ENCODE measurements around the gene HMMR.
"Not testable (repeated sequence)": the region's sequence is repeated elsewhere in the genome, so short reads cannot be mapped to it uniquely, and the experiment has no call there.

Gene HMMR

DNA sequence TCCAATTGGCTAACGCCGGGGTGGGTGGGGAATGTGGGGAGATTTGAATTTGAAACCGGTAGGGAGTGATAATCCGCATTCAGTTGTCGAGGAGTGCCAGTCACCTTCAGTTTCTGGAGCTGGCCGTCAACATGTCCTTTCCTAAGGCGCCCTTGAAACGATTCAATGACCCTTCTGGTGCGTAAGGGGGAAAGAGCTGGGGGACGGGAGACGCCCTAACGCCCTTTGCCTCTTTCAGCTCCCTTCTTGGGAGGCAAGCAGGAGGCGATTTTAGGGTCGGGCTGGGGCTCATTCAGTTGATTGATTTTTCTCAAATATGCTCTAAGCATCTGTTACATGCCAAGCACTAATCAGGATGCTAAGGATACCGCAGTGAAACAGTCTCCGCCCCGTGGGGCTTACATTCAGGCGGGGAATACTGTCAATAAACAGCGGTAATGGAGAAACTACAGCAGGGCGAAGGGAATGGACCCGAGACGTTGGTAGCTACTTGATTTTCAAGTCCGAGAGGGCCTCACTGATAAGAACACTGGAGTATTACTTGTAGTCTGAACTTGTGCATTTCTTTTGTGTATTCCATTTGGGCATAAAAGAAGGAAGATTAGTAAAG is at the start of gene HMMR:
Gene HMMR, plus strand, starts transcription at position 71 of the 610 bp plus-strand sequence. Its CDS starts 61 bp downstream, at position 132.
- DNase-seq = no peak

- DNase-seq = not testable (repeated sequence)
Observed at GRCh38 chr5:163415673-163416072, 44.8 kb upstream of the HMMR start.

DNA sequence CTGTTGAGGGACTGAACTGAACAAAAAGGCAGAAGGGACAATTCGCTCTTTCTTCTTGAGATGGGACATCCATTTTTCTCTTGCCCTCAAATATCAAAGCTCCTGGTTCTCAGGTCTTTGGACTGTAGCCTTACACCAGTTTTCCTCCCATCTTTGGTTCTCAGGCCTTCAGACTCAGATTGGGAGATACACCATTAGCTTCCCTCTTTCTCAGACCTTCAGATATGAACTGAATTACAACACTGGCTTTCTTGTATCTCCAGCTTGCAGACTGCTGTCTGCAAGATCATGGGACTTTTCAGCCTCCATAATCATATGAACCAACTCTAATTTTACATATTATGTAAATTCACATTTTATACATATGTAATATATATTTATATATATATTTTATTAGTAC is 35.6 kb upstream of the HMMR start:
- no peak for DNase-seq

- DNase-seq = not testable (repeated sequence)
Observed at GRCh38 chr5:163426128-163426527, 34.3 kb upstream of the HMMR start.

DNA sequence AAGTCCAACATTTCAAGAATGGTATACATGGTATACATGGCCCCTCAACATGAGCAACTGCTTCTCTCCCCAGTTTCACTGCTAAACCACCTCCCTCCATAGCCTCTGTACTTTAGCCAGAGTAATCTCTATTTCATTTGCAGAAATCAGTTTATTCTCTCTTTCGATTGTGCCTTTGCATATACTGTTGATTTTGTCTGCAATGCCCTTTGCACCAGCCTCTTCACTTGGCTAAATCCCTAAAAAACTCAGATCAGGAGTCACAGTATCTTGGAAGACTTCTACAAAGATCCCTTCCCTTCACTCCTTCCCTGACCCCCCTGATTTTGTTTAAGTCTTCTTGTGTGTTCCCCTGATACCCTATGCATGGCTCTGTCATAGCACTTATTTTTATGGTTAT is 27.9 kb upstream of the HMMR start:
- DNase-seq = no peak

DNA sequence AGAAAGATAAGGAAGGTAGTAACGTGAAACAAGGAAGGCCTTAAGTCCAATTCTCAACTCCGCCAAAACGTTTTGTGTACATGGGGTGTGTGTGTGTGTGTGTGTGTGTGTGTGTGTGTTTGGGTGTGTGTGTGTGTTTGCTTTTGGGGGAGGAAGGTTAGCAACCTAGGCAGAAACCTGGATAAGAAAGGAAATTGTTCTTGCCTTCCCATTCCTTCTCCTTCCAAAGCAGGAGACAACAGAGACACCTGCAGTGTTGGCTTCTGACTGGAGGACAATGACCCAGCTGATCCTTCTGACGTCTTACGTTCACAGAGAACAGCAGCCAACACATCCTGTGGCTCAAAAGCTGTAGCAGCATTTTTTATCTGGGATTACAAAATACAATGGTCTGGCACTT is 27.2 kb upstream of the HMMR start:
- no peak for DNase-seq

DNA sequence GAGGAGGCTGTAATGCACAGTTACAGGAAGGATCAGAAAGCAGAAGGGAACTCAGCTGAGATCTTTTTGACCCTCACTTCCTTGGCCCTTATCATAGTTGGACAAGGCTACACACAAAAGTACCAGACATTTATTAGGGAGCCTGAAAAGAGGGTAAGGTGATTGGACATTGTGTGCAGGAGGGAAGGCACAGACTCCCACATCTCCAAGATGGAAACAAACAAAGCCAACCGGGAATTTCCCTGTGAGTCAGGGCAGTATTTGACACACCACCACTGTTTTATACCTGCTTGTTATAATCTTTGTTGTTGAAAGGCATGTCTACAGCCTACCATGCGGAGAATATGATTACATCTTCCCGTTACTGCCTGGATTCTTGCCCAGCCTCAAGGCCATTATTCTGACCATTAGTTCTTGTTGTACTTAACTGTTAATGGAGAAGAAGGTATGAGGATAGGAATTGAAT is 26.0 kb upstream of the HMMR start:
- no peak for DNase-seq

DNA sequence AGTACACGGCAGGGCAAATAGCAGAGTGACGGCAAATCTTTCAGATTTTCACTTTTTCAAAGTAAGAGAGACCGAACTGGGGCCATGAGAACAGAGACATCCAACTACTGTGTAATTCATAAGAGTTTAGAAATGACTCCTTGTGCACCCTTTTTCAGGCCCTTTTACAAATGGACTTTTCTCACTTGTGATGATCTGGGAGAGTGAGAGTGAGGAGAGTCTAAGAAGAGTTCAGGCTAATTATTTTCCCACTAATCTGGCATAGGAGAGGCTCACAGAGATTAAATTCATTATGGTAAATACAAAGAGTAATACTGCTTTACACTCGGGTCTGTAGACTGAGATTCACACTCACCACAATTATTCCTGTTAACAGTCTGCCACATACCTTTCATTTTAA is 23.9 kb upstream of the HMMR start:
- DNase-seq = no peak

- no peak for DNase-seq
Observed at GRCh38 chr5:163437011-163437308, 23.5 kb upstream of the HMMR start.

GRCh38 chr5:163437309-163438182 is 22.9 kb upstream of the HMMR start, which contains the start of gene CCNG1:
TSS of gene CCNG1 (plus strand) at chr5:163437595. CDS start at chr5:163439257, 1,662 bp downstream.
- peak; percentile 48 to 75 (median 68) for DNase-seq

- DNase-seq = no peak
Observed at GRCh38 chr5:163439092-163439425, 21.4 kb upstream of the HMMR start.

GRCh38 chr5:163440954-163441353 is 19.5 kb upstream of the HMMR start:
- no peak for DNase-seq

- DNase-seq = no peak
Observed at GRCh38 chr5:163444526-163444925, 15.9 kb upstream of the HMMR start.

DNA sequence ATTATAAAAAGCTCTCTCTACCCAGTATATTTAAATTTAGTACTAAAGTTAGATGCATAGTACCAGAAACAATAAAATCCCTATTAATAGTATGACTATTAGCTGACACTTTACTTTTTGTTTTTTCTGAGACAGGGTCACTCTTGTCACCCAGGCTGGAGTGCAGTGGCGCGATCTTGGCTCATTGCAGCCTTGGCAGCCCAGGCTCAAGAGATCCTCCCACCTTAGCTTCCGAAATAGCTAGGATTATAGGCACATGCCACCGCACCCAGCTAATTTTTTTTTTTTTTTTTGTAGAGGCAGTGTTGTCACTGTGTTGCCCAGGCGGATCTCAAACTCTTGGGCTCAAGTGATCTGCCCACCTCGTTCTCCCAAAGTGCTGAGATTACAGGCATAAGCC is 15.1 kb upstream of the HMMR start:
- no peak for DNase-seq

- no peak for DNase-seq
Observed at GRCh38 chr5:163447191-163447590, 13.2 kb upstream of the HMMR start.

GRCh38 chr5:163447875-163448274 is 12.6 kb upstream of the HMMR start:
- DNase-seq = no peak

DNA sequence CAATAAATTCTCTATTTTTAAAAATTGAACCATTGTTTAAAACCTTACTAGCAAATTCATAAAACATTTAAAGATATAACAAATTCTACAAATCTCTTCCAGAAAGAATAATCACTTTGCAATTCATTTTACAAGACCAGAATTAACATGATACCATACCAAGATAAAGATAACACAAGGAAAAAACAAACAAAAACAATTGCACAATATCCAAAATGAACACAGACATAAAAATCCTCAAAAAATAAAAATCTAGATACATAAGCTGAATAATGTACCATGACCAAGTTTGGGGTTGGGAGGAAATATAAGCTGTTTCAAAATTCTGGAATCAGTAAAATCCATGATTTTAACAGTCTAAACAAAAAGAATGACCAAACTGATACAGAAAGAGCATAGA is 11.9 kb upstream of the HMMR start:
- no peak for DNase-seq

DNA sequence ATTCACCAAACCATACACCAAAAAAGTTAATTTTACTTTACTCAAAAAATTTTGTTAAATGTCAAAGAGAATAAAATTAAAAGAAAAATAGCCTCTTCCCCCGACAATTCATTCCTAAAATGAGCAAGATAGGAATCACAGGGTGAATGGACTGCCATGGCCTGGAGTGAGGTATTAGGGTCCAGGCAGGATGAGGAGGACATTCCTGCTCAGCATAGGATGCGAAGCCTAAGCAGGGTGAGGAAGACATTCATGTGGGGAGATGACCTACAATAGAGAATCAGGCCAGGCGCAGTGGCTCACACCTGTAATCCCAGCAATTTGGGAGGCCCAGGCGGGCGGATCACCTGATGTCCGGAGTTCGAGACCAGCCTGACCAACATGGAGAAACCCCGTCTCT is 8.9 kb upstream of the HMMR start:
- no peak for DNase-seq

DNA sequence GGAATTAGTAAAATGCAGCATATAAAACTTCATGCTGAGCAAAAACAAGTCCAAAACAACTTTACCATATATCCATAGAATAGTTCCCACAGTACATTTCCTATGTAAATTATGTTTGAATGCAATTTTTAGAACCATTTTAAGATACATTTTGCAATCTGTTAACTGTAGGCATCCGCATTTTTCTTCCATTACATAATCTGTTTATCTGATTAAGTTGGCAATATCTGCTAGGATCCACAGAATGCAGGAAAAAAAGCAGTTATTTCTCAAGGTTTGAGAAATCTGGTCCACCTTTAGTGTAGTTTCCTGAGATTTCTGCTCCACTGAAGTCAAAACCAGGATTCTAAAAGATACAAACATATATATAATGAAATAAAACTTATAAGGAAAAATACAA is 6.7 kb upstream of the HMMR start:
- no peak for DNase-seq

DNA sequence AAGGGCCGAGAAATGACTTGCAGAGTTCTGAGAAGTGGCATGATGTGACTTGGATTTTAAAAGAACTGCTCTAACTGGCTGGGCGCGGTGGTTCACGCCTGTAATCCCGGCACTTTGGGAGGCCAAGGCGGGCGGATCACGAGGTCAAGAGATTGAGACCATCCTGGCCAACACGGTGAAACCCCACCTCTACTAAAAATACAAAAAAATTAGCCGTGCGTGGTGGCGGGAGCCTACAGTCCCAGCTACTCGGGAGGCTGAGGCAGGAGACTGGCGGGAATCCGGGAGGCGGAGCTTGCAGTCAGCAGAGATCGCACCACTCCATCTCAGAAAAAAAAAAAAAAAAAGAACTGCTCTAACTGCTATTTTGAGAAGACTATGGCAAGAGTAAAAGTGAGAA is 5.0 kb upstream of the HMMR start:
- DNase-seq = not testable (repeated sequence)

GRCh38 chr5:163456029-163456589 is 4.3 kb upstream of the HMMR start:
- no peak for DNase-seq

DNA sequence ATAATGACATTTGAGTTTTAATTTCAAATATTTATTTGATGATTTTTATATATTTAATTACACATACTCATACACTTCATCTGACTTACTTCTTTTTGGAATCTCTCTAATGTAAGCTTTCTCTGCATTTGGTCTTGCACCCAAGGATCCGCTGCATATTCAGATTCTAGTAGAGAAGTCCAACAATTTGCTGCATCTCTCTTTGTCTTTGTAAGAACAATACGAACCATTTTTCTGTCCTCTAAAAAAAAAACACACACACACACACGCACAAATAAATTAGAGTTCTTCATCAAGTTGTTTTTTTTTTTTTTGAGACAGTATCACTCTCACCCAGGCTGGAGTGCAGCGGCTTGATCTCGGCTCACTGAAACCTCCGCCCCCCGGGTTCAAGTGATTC is 3.6 kb upstream of the HMMR start:
- no peak for DNase-seq

DNA sequence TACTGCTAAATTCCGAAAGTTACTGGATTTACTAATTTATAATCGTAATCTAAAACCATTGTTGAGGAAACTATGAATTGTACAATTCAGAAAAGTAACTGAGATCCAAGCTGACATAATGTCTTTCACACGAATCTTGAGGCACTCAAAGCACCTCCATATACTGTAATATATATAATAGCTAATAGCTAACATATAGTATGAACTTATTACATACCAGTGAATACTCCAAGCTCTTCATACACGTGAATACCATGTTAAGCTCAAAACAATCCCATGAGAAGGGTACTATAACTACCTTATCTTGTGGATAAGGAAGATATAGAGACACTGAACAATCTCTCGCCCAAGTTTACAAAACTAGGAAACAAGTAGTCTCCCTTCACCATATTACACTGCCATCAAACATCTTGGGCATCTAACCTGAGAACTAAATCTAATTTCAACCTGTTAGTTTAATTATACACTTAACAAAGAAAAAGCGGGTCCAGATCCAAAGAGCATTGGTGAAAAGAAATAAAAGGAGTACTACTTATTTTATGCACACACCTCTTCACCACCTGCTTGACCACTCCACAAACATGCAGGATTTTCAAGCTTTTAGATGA is 1.6 kb upstream of the HMMR start:
- no peak for DNase-seq

- DNase-seq = no peak
Observed at GRCh38 chr5:163459462-163459818, 992 bp upstream of the HMMR start.
